HCT116 (cell line): ENCODE measurements around the gene YY1. TPM values are rescaled to one million over a fixed set of nuclear protein-coding genes. Genes with fewer than 3 reads are reported as not detected.

Experiments
- ATAC-seq: fragments of 200-7000 bp; cut with Tn5 transposase; 2 replicates; pipeline ENCODE4 v1.9.1; 2020; ENCODE audit warnings: mild to moderate bottlenecking, moderate library complexity
- BruUV-seq: library from RNA; stranded (reverse); fragments of 400-500 nt; replicated peaks from 2 replicates; lab custom pipeline; 2021; lab: Mats Ljungman, UMichigan
- CTCF ChIA-PET: fragments of 300-600 bp; sonication (Branson Sonifier 250); formaldehyde crosslinking; loops from one replicate; lab custom pipeline; 2021; ENCODE audit warnings: antibody characterized with exemption; lab: Charles Lee
- POLR2A ChIA-PET: fragments of 300-600, 350-600 bp; sonication (Branson Sonifier 250); formaldehyde crosslinking; loops from one replicate; lab custom pipeline; 2021; ENCODE audit warnings: antibody characterized with exemption; lab: Charles Lee
- RAD21 ChIA-PET, 2 experiments: fragments of 300-600 bp; sonication (Branson Sonifier 250); formaldehyde crosslinking; loops; one replicate each; lab custom pipeline; 2023; ENCODE audit warnings: low total read pairs in 2 of 2; ENCODE audit not compliant: uncharacterized antibody in 2 of 2, unreplicated experiment in 2 of 2, low non-redundant PET in 1 of 2; lab: Charles Lee
- DNase-seq: peaks from one replicate; pipeline ENCODE4 v3.0.0-alpha.2; 2010; ENCODE audit warnings: low read depth, low spot score
- H2AFZ ChIP-seq: fragments of 200-600 bp; shearing (Covaris generic), sonication (generic); 2 replicates; pipeline ENCODE4 v1.6.1; 2017; ENCODE audit warnings: low read depth, mixed run types, mixed read lengths, antibody characterized with exemption, low read length; ENCODE audit not compliant: poor library complexity, severe bottlenecking
- H3K27ac ChIP-seq: 2 replicates; pipeline ENCODE4 v1.5.1; 2012; ENCODE audit warnings: low read depth, low read length
- H3K27me3 ChIP-seq: fragments of 200-600 bp; sonication (generic); 2 replicates; pipeline ENCODE4 v1.6.1; 2016; ENCODE audit warnings: mixed run types, low read length, mixed read lengths; ENCODE audit not compliant: insufficient read depth
- H3K36me3 ChIP-seq, 2 experiments: fragments of 200-500 bp in 1 of 2; fragments of 200-600 bp in 1 of 2; sonication (Bioruptor generic) in 1 of 2; sonication (generic) in 1 of 2; 2 replicates each; pipeline versions ENCODE4 v1.5.1 to v1.6.1; 2014 to 2016; ENCODE audit warnings: low read length in 2 of 2, inconsistent platforms in 1 of 2, mixed read lengths in 1 of 2, mixed run types in 1 of 2; ENCODE audit not compliant: insufficient read depth in 2 of 2, control insufficient read depth in 1 of 2
- H3K4me1 ChIP-seq, 2 experiments: fragments of 200-600 bp in 1 of 2; sonication (generic) in 1 of 2; 2 replicates each; pipeline versions ENCODE4 v1.5.1 to v1.6.1; 2012 to 2017; ENCODE audit warnings: low read length in 2 of 2, inconsistent platforms in 1 of 2, mild to moderate bottlenecking in 1 of 2, mixed read lengths in 1 of 2, mixed run types in 1 of 2, moderate library complexity in 1 of 2; ENCODE audit not compliant: insufficient read depth in 2 of 2, control insufficient read depth in 1 of 2
- H3K4me2 ChIP-seq: fragments of 200-600 bp; sonication (generic); 2 replicates; pipeline ENCODE4 v1.6.1; 2017; ENCODE audit warnings: mixed run types, low read length, mixed read lengths
- H3K4me3 ChIP-seq, 2 experiments: fragments of 200-600 bp in 1 of 2; sonication (generic) in 1 of 2; replicated peaks in 1 of 2; 2 replicates each; pipeline ENCODE4 v1.5.1; 2011 to 2016; ENCODE audit warnings: low read length in 2 of 2, control low read depth in 1 of 2, low read depth in 1 of 2, mild to moderate bottlenecking in 1 of 2, mixed read lengths in 1 of 2, mixed run types in 1 of 2
- H3K79me2 ChIP-seq: fragments of 200-600 bp; sonication (generic); 2 replicates; pipeline ENCODE4 v1.6.1; 2017; ENCODE audit warnings: mild to moderate bottlenecking, mixed run types, low read length, moderate library complexity, mixed read lengths; ENCODE audit not compliant: insufficient read depth
- H3K9ac ChIP-seq: fragments of 200-600 bp; sonication (generic); 2 replicates; pipeline ENCODE4 v1.6.1; 2016; ENCODE audit warnings: low read length, mixed read lengths
- H3K9me2 ChIP-seq: fragments of 200-600 bp; sonication (generic), shearing (Covaris generic); 2 replicates; pipeline ENCODE4 v1.6.1; 2017; ENCODE audit warnings: mixed run types, mild to moderate bottlenecking, moderate library complexity; ENCODE audit not compliant: insufficient read depth
- H3K9me3 ChIP-seq, 2 experiments: fragments of 200-500 bp in 1 of 2; fragments of 200-600 bp in 1 of 2; sonication (Bioruptor generic) in 1 of 2; sonication (generic) in 1 of 2; 2 replicates each; pipeline ENCODE4 v1.6.1; 2014 to 2017; ENCODE audit warnings: low read length in 2 of 2, mixed read lengths in 2 of 2, inconsistent platforms in 1 of 2, low read depth in 1 of 2, mild to moderate bottlenecking in 1 of 2, mixed run types in 1 of 2, moderate library complexity in 1 of 2; ENCODE audit not compliant: control insufficient read depth in 1 of 2, insufficient read depth in 1 of 2
- H4K20me1 ChIP-seq: fragments of 200-600 bp; sonication (generic), shearing (Covaris generic); 2 replicates; pipeline ENCODE4 v1.6.1; 2017; ENCODE audit warnings: mixed run types, mild to moderate bottlenecking, moderate library complexity; ENCODE audit not compliant: insufficient read depth
- ATF3 ChIP-seq: IDR thresholded peaks from 2 replicates; pipeline ENCODE4 v1.6.1; 2012
- CBX3 ChIP-seq: IDR thresholded peaks from 2 replicates; pipeline ENCODE4 v1.6.1; 2012; ENCODE audit warnings: low read depth
- EGR1 ChIP-seq: IDR thresholded peaks from 2 replicates; pipeline ENCODE4 v1.6.1; 2012; ENCODE audit warnings: low read depth
- ELF1 ChIP-seq: IDR thresholded peaks from 2 replicates; pipeline ENCODE4 v1.6.1; 2012; ENCODE audit warnings: low read depth, borderline replicate concordance
- EZH2 ChIP-seq: fragments of 200-600 bp; sonication (generic); IDR thresholded peaks from 2 replicates; pipeline ENCODE4 v1.6.1; 2017; ENCODE audit warnings: antibody characterized with exemption, mixed run types
- EZH2phosphoT487 ChIP-seq: fragments of 200-600 bp; IDR thresholded peaks from 2 replicates; pipeline ENCODE4 v1.6.1; 2018; ENCODE audit warnings: antibody characterized with exemption, borderline replicate concordance
- MAX ChIP-seq: IDR thresholded peaks from 2 replicates; pipeline ENCODE4 v1.6.1; 2012
- POLR2A ChIP-seq: IDR thresholded peaks from 2 replicates; pipeline ENCODE4 v1.7.0; 2011; ENCODE audit warnings: borderline replicate concordance; ENCODE audit not compliant: insufficient read depth, insufficient read length; ENCODE audit errors: extremely low read depth
- POLR2AphosphoS5 ChIP-seq: IDR thresholded peaks from 2 replicates; pipeline ENCODE4 v1.6.1; 2011; ENCODE audit warnings: mild to moderate bottlenecking, low read depth, low read length, moderate library complexity
- RAD21 ChIP-seq: IDR thresholded peaks from 2 replicates; pipeline ENCODE4 v1.6.1; 2012; ENCODE audit warnings: low read depth, mild to moderate bottlenecking
- REST ChIP-seq: IDR thresholded peaks from 2 replicates; pipeline ENCODE4 v1.6.1; 2012; ENCODE audit warnings: low read depth
- SIN3A ChIP-seq: IDR thresholded peaks from 2 replicates; pipeline ENCODE4 v1.6.1; 2012; ENCODE audit warnings: low read depth
- SP1 ChIP-seq: IDR thresholded peaks from 2 replicates; pipeline ENCODE4 v1.6.1; 2012; ENCODE audit warnings: low read depth
- SRF ChIP-seq: IDR thresholded peaks from 2 replicates; pipeline ENCODE4 v1.6.1; 2012; ENCODE audit warnings: low read depth
- TCF7L2 ChIP-seq: IDR thresholded peaks from 2 replicates; pipeline ENCODE4 v1.7.0; 2011; ENCODE audit warnings: borderline replicate concordance, inconsistent platforms; ENCODE audit not compliant: insufficient read depth, insufficient read length; ENCODE audit errors: extremely low read depth
- YY1 ChIP-seq: IDR thresholded peaks from 2 replicates; pipeline ENCODE4 v1.6.1; 2011; ENCODE audit warnings: low read length, low read depth, moderate library complexity, mild to moderate bottlenecking; ENCODE audit not compliant: insufficient replicate concordance; ENCODE audit errors: extremely low read depth
- ZBTB33 ChIP-seq: IDR thresholded peaks from 2 replicates; pipeline ENCODE4 v1.6.1; 2011; ENCODE audit warnings: mild to moderate bottlenecking, low read length, moderate library complexity; ENCODE audit not compliant: insufficient replicate concordance; ENCODE audit errors: extremely low read depth
- ZFX ChIP-seq: fragments of 450-650 bp; IDR thresholded peaks from 2 replicates; pipeline ENCODE4 v1.6.1; 2017
- ZNF274 ChIP-seq: fragments of 200-500 bp; sonication (Bioruptor generic); IDR thresholded peaks from 2 replicates; pipeline ENCODE4 v1.6.1; 2014; ENCODE audit warnings: mild to moderate bottlenecking, low read depth, low read length, inconsistent platforms
- intact Hi-C: fragments of 100-400 bp; cut with micrococcal nuclease; formaldehyde crosslinking; loops from 2 replicates; pipeline ENCODE4 v1.10.0; 2022
- total RNA-seq: library from RNA; stranded (reverse); gene quantifications from one replicate; pipeline ENCODE4 v1.2.1, GENCODE V29; 2021; ENCODE audit not compliant: unreplicated experiment

Gene YY1
- total RNA-seq, 1 experiment from 2014 or later: 111 TPM

GRCh38 chr14:100307766-100308426, 69.0 kb downstream of the YY1 start:
- intact Hi-C loops: no loop called here
- TF ChIP-seq ZFX: no peak
- no peak for TF ChIP-seq RAD21
- TF ChIP-seq EZH2: no peak
- TF ChIP-seq ZBTB33: no peak
- no peak for TF ChIP-seq ZNF274
- TF ChIP-seq TCF7L2: no peak
- no peak for TF ChIP-seq EZH2phosphoT487
- no peak for TF ChIP-seq SP1
- no peak for TF ChIP-seq ATF3
- no peak for TF ChIP-seq REST
- TF ChIP-seq POLR2A: no peak
- TF ChIP-seq MAX: no peak; the same call in 1 of the 2 replicates
- no peak for TF ChIP-seq CBX3
- no peak for TF ChIP-seq POLR2AphosphoS5
- TF ChIP-seq SIN3A: no peak
- TF ChIP-seq EGR1: no peak
- TF ChIP-seq YY1: no peak
- no peak for TF ChIP-seq SRF
- no peak for TF ChIP-seq ELF1
- no peaks in the 10 kb centered on the region for H3K9me3 ChIP-seq
- H3K36me3 ChIP-seq: no peaks in the 10 kb centered on the region
- ChIA-PET RAD21 (interaction anchor here in 1 of 2 experiments (0.6 kb wide), 1 partner anchor 66 kb away, joined by 4 read pairs; no protein-coding TSS in a partner anchor), POLR2A (interaction anchor here (1.5 kb wide), 1 partner anchor 10 kb away, joined by 5 read pairs; no protein-coding TSS in a partner anchor), CTCF (interaction anchor here (0.9 kb wide), 1 partner anchor 115 kb away, joined by 3 read pairs; no protein-coding TSS in a partner anchor)
- no peaks in the 10 kb centered on the region for H3K9me2 ChIP-seq
- H3K79me2 ChIP-seq: peaks cover 7% of the 10 kb centered on the region; the same call in 1 of the 2 replicates
- TSS peak; percentile 58 for BruUV-seq
- no peak for DNase-seq
- peaks cover 24 to 33% of the 10 kb centered on the region in 2 experiments for H3K4me1 ChIP-seq
- H3K27ac ChIP-seq: no peak overlapping the region; the same call in 1 of the 2 replicates
- peak overlapping the region in 1 of 2 experiments; percentile 72; a peak in 1 of 4 replicates for H3K4me3 ChIP-seq
- no peak overlapping the region for H2AFZ ChIP-seq
- peaks cover 3% of the 10 kb centered on the region; the same call in 1 of the 2 replicates for H4K20me1 ChIP-seq
- H3K4me2 ChIP-seq: peak overlapping the region; percentile 96
- no peaks in the 10 kb centered on the region for H3K27me3 ChIP-seq
- no peak for ATAC-seq
- H3K9ac ChIP-seq: no peak overlapping the region; the same call in 1 of the 2 replicates
